IMR-90 (cell line): ENCODE results near the gene DERA.

Experiments used
- CEBPB ChIP-seq: IDR thresholded peaks from 2 replicates; pipeline ENCODE4 v1.6.1; 2012; ENCODE audit warnings: low read depth, low read length, improper control_type of control experiment
- CHD1 ChIP-seq: IDR thresholded peaks from 2 replicates; pipeline ENCODE4 v1.6.1; 2012; ENCODE audit warnings: low read depth, low read length, improper control_type of control experiment
- CTCF ChIP-seq: conservative IDR thresholded peaks from 2 replicates; pipeline ENCODE4 v1.5.1; 2012; ENCODE audit warnings: mild to moderate bottlenecking, low read depth, low read length, improper control_type of control experiment
- ELK1 ChIP-seq: fragments of 150-350 bp; IDR thresholded peaks from 2 replicates; pipeline ENCODE4 v1.6.1; 2016; ENCODE audit warnings: low read depth, mild to moderate bottlenecking, low read length, moderate library complexity, borderline replicate concordance
- MXI1 ChIP-seq: IDR thresholded peaks from 2 replicates; pipeline ENCODE4 v1.6.1; 2012; ENCODE audit warnings: low read depth, mild to moderate bottlenecking, low read length, moderate library complexity, borderline replicate concordance
- POLR2A ChIP-seq: IDR thresholded peaks from 2 replicates; pipeline ENCODE4 v1.6.1; 2012; ENCODE audit warnings: mild to moderate bottlenecking, low read depth, low read length
- RAD21 ChIP-seq: IDR thresholded peaks from 2 replicates; pipeline ENCODE4 v1.6.1; 2012; ENCODE audit warnings: low read length, improper control_type of control experiment
- RCOR1 ChIP-seq: IDR thresholded peaks from 2 replicates; pipeline ENCODE4 v1.6.1; 2012; ENCODE audit warnings: mild to moderate bottlenecking, low read length, improper control_type of control experiment; ENCODE audit not compliant: insufficient replicate concordance
- USF2 ChIP-seq: fragments of 150-350 bp; IDR thresholded peaks from 2 replicates; pipeline ENCODE4 v1.6.1; 2017; ENCODE audit warnings: mild to moderate bottlenecking, antibody characterized with exemption, low read length, low read depth

- TF ChIP-seq CTCF, result no peak
- no peak for TF ChIP-seq ELK1
- TF ChIP-seq POLR2A, result no peak
- no peak for TF ChIP-seq RCOR1
- no peak for TF ChIP-seq RAD21
- no peak for TF ChIP-seq USF2
- no peak for TF ChIP-seq MXI1
- no peak for TF ChIP-seq CHD1
- no peak for TF ChIP-seq CEBPB
These were observed 21.2 kb downstream of the DERA start for GRCh38 chr12:15932327-15932726.
